Measurements from ENCODE around the gene TMEM63A.

The TMEM63A gene

DNA sequence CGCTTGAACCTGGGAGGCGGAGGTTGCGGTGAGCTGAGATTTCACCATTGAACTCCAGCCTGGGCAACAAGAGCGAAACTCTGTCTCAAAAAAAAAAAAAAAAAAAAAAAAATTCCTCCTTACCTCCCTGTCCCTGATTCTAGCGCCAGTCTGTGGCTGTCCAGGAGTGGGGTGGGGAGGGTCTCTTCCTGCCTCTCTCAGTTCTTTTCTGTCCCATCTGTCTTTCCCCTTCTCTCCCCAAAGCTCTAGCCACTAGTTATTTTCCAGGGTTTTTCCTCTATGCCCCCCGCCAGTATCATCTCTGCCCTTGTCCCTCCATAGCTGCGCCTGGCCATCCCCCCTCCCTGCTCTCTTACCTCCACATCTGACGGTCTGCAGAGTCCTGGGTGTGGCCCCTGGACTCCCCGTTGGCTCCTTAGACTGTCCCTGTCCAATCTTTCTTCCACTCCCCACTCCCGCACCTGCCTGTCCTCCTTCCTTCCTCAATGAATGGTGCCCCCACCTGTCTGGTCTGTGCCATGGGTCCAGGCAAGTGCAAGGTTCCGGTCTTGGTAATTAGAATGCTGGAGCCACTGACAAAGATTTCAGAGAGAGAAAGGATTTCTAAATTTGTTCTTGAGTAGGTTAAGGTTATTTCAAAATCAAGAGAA is 1.6 kb upstream of the TMEM63A start:
- H3K4me3 ChIP-seq (ENCODE audit: low read depth, low read length): no peak overlapping the region
- TF ChIP-seq, protein P1, sequence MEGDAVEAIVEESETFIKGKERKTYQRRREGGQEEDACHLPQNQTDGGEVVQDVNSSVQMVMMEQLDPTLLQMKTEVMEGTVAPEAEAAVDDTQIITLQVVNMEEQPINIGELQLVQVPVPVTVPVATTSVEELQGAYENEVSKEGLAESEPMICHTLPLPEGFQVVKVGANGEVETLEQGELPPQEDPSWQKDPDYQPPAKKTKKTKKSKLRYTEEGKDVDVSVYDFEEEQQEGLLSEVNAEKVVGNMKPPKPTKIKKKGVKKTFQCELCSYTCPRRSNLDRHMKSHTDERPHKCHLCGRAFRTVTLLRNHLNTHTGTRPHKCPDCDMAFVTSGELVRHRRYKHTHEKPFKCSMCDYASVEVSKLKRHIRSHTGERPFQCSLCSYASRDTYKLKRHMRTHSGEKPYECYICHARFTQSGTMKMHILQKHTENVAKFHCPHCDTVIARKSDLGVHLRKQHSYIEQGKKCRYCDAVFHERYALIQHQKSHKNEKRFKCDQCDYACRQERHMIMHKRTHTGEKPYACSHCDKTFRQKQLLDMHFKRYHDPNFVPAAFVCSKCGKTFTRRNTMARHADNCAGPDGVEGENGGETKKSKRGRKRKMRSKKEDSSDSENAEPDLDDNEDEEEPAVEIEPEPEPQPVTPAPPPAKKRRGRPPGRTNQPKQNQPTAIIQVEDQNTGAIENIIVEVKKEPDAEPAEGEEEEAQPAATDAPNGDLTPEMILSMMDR (IDR thresholded peaks at IDR 0.05; ENCODE audit: borderline replicate concordance, insufficient read depth, low read depth, low read length): no peak

GRCh38 chr1:225882694-225883615 is 775 bp upstream of the TMEM63A start:
- TF ChIP-seq, protein P1 (IDR thresholded peaks at IDR 0.05; ENCODE audit: borderline replicate concordance, insufficient read depth, low read depth, low read length): no peak
- peak overlapping the region; percentile 96 for H3K4me3 ChIP-seq (ENCODE audit: low read depth, low read length)

DNA sequence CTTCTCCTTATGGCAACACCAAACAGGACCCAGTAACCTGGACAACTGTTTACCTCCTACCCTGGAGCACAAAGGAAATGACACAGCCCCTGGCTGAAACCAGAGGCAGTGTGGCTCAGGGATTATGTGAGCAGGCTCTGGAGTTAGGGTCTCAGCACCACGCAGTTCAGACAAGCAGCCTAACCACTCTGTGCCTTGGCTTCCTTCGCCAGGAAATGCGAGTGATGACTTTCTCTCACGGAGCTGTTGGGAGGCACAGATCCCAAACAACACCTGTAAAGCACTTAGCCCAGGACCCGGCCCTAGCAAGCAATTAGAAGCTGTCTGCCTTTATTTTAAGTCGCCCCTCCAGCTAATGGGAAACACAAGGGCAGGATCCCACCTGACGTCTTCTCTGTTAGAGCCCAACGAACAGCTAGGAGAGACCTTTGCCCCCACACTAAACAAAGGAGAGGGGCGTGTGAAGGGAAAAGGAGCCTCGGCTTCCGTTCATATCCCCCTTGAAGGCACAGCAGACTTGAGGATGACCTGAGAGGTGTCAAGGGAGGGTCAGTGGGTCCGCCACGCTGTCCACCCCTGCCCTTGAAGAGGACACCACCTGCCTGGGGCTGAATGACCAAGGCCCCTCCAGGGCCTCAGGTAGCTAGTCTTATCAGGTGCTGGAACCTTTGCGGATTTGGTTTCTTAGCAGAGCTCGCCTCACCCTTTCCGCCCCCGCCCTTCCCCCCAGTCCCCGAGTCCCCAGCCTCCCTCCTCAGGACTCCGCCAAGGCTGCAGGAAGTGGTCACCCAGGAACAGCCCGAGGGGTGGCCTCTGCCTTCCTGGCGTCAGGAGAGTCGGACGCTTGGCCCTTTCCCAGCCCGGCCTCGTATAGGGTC is 860 bp downstream of the TMEM63A start:
- TF ChIP-seq, protein P1 (IDR thresholded peaks at IDR 0.05; ENCODE audit: borderline replicate concordance, insufficient read depth, low read depth, low read length): no peak
- H3K4me3 ChIP-seq (ENCODE audit: low read depth, low read length): peak overlapping the region; percentile 96

GRCh38 chr1:225880636-225881035 is 1.5 kb downstream of the TMEM63A start:
- no peak overlapping the region for H3K4me3 ChIP-seq (ENCODE audit: low read depth, low read length)
- TF ChIP-seq, protein P1 (IDR thresholded peaks at IDR 0.05; ENCODE audit: borderline replicate concordance, insufficient read depth, low read depth, low read length): no peak

- TF ChIP-seq, protein P1 (IDR thresholded peaks at IDR 0.05; ENCODE audit: borderline replicate concordance, insufficient read depth, low read depth, low read length): no peak
- H3K4me3 ChIP-seq (ENCODE audit: low read depth, low read length): no peak overlapping the region
Observed at GRCh38 chr1:225880222-225880588, 2.0 kb downstream of the TMEM63A start.

DNA sequence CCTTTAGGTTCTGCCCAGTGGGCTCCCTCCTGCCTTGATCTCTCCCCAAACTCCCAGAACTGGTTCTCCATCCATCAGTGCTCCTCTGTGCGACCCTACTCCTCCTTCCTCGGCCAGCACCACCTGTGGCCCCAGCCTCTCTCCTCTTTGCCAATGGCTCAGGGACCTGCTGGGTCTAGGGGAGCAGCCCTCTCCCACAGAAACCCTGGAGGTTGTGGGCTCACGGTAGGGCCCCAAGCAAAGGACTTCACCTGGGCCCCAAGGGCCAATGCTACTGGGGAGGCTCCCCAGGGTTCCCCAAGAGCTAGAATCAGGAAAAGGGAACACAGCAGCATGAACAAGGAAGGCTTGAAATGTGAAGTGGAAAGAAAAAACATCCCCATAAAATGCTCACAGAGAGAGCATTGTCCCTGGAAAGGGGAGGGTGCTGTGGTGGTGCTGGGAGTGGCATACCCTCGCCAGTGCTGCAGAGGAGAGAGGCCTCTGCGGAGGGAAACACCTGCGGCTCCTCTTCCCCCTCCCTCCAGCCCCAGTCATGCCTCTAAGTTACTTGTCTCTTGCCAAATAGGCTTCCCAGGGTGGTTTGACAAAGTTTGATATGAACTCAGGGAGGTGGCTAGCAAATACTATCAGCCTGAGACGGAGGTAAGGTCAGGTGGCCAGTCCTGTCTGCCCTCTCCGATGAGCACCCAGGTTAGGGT is 2.5 kb downstream of the TMEM63A start:
- TF ChIP-seq, protein P1 (IDR thresholded peaks at IDR 0.05; ENCODE audit: borderline replicate concordance, insufficient read depth, low read depth, low read length): no peak
- H3K4me3 ChIP-seq (ENCODE audit: low read depth, low read length): no peak overlapping the region

Data from GM12875 (cell line).